Ovary (tissue), 9 donors: Measurements from ENCODE around the gene GREB1L. TPM values are rescaled to one million over a fixed set of nuclear protein-coding genes. Genes with fewer than 3 reads are reported as not detected.

Source experiments
- DNase-seq, 5 donors: peaks; one replicate each; pipeline ENCODE4 v3.0.0-alpha.2; 2019 to 2020
- H3K27ac ChIP-seq, 2 donors: fragments of 200-600 bp; one replicate each; pipeline versions ENCODE4 v1.5.1 to v1.8.0; 2019 to 2022
- H3K27me3 ChIP-seq: fragments of 200-600 bp; one replicate; pipeline ENCODE4 v1.8.0; 2022
- H3K36me3 ChIP-seq: fragments of 200-600 bp; sonication (generic); one replicate; pipeline ENCODE4 v1.5.1; 2019
- H3K4me1 ChIP-seq: one replicate; pipeline ENCODE4 v1.8.1; 2013; ENCODE audit warnings: mild to moderate bottlenecking, moderate library complexity; ENCODE audit not compliant: insufficient read depth
- H3K4me3 ChIP-seq: fragments of 200-600 bp; sonication (generic); one replicate; pipeline ENCODE4 v1.5.1; 2017
- H3K9me3 ChIP-seq, 2 donors: fragments of 200-600 bp in 1 of 2; sonication (generic) in 1 of 2; one replicate each; pipeline versions ENCODE4 v1.5.1 to v1.8.1; 2013 to 2019; ENCODE audit warnings: mild to moderate bottlenecking in 1 of 2, moderate library complexity in 1 of 2
- EP300 ChIP-seq: sonication (generic); formaldehyde crosslinking; IDR thresholded peaks from one replicate; pipeline ENCODE4 v1.6.1; 2017; ENCODE audit warnings: antibody characterized with exemption
- POLR2A ChIP-seq: fragments of 450-650 bp; IDR thresholded peaks from one replicate; pipeline ENCODE4 v1.6.1; 2017; ENCODE audit warnings: antibody characterized with exemption, mild to moderate bottlenecking, moderate library complexity
- WGBS, 3 donors: extraction: QIAGEN DNeasy Blood & Tissue Kit in 1 of 3; methylation state at CpG; one replicate each; pipeline versions ENCODE4 v1.1.5 to v1.1.7; 2013 to 2017; 5-methylcytosine and 5-hydroxymethylcytosine counted together
- intact Hi-C, 4 donors: fragments of 100-400 bp; cut with DNase I; formaldehyde crosslinking; loops; one replicate each; pipeline versions ENCODE4 v1.11.0 to v1.15.1; 2022 to 2023
- polyA plus RNA-seq, 2 donors: library from polyadenylated mRNA; stranded (reverse); fragments of 200-250 nt in 1 of 2; fragments of 350-450 nt in 1 of 2; fragmentation: Illumina TruSeq in 1 of 2; extraction: RNeasy Lipid Tissue Mini Kit (QIAGEN cat#74804) in 1 of 2; gene quantifications; one replicate each; pipeline ENCODE4 v1.2.3, GENCODE V29; 2013 to 2014
- total RNA-seq, 7 donors: library from RNA; depleted of rRNA in 2 of 7; stranded (reverse); fragments of >200 nt in 2 of 7; fragmentation: NEBNext Ultra II Directional in 3 of 7; extraction: Animal tissue kit (Norgen Biotek cat#: 25700) in 3 of 7; gene quantifications; one replicate each; pipeline versions ENCODE4 v1.1.0 to v1.2.4, GENCODE V29; 2016 to 2023
- TF ChIP-seq, protein P1 (sequence below), 3 donors: fragments of 450-650 bp in 2 of 3; fragments of 200-600 bp in 1 of 3; IDR thresholded peaks; one replicate each; pipeline versions ENCODE4 v1.5.1 to v1.8.0; 2016 to 2022; ENCODE audit warnings: antibody characterized with exemption in 3 of 3, mild to moderate bottlenecking in 1 of 3
- donor health status: DM: no; HTN: no; CAD: no; lungs with moderate emphysema.
- donor health status: DM: no; HTN: no; CAD: no.
- donor health status: Bipolar disorder and iron deficiency.
- donor health status: DM: yes; HTN: yes; CAD: no.
- donor health status: DM: no; HTN: no; CAD: no.
- donor health status: DM: yes; HTN: yes; CAD: no.

GREB1L gene
- total and polyA plus RNA-seq, 9 donors: 2.4 to 22.8 (median 10.4) TPM

DNA sequence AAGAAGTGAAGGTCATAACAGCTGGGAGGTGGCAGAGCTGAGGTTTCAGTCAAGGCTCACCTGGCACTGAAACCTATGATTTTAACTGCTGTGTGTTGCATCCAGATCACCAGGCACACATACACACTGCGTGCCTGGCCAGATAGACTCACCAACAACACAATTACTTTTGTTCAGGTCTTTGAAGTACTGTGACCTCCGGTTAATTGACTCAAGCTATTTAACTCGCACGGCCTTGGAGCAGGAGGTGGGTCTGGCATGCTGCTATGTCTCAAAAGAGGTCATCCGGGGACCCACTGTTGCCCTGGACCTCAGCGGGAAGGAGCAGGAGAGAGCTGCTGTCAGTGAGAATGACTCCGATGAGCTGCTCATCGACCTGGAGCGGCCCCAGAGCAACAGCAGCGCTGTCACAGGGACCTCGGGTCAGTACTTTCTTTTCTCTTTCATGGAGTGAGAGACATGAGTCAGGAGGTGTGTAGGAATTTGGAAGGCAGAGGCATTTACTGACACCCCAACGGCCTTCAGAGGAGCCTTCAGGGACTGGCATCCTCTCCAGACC is 254.3 kb downstream of the GREB1L start:
- TF ChIP-seq, protein P1, sequence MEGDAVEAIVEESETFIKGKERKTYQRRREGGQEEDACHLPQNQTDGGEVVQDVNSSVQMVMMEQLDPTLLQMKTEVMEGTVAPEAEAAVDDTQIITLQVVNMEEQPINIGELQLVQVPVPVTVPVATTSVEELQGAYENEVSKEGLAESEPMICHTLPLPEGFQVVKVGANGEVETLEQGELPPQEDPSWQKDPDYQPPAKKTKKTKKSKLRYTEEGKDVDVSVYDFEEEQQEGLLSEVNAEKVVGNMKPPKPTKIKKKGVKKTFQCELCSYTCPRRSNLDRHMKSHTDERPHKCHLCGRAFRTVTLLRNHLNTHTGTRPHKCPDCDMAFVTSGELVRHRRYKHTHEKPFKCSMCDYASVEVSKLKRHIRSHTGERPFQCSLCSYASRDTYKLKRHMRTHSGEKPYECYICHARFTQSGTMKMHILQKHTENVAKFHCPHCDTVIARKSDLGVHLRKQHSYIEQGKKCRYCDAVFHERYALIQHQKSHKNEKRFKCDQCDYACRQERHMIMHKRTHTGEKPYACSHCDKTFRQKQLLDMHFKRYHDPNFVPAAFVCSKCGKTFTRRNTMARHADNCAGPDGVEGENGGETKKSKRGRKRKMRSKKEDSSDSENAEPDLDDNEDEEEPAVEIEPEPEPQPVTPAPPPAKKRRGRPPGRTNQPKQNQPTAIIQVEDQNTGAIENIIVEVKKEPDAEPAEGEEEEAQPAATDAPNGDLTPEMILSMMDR (IDR thresholded peaks at IDR 0.05): no peak
- TF ChIP-seq EP300 (no peak), POLR2A (no peak)
- intact Hi-C loops: no loop called here
- H3K36me3 ChIP-seq: no peaks in the 10 kb centered on the region
- H3K27me3 ChIP-seq: no peaks in the 10 kb centered on the region
- DNase-seq: no peak
- H3K4me3 ChIP-seq: no peak overlapping the region
- no peaks in the 10 kb centered on the region for H3K9me3 ChIP-seq
- no peak overlapping the region for H3K27ac ChIP-seq
- 73 to 81% (median 81%) methylated on average over 12 of the region's 12 CpGs for WGBS, 3 donors
- H3K4me1 ChIP-seq: no peaks in the 10 kb centered on the region

DNA sequence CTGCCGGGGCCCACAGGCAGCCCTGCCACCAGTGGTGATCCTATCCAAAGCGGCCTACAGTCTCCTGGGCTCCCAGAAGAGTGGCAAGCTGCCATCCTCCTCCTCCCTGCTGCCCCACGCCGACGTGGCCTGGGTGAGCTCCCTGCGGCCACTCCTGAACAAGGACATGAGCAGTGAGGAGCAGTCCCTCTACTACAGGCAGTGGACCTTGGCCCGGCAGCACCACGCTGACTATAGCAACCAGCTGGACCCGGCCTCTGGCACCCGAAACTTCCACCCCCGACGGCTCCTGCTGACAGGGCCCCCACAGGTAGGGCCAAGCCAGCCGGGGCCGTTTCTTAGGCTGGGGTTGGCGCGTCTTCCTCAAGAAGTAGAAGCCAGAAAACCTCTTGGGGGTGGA is 258.0 kb downstream of the GREB1L start:
- Histone ChIP-seq H3K27me3 (no peaks in the 10 kb centered on the region), H3K4me1 (no peaks in the 10 kb centered on the region), H3K4me3 (no peak overlapping the region), H3K36me3 (no peaks in the 10 kb centered on the region), H3K27ac (no peak overlapping the region), H3K9me3 (no peaks in the 10 kb centered on the region)
- 90 to 92% (median 91%) methylated on average over 15 to 16 of the region's 16 CpGs for WGBS, 3 donors
- TF ChIP-seq, protein P1 (IDR thresholded peaks at IDR 0.05): no peak
- TF ChIP-seq EP300 (no peak), POLR2A (no peak)
- DNase-seq: no peak
- intact Hi-C loops: no loop called here

DNA sequence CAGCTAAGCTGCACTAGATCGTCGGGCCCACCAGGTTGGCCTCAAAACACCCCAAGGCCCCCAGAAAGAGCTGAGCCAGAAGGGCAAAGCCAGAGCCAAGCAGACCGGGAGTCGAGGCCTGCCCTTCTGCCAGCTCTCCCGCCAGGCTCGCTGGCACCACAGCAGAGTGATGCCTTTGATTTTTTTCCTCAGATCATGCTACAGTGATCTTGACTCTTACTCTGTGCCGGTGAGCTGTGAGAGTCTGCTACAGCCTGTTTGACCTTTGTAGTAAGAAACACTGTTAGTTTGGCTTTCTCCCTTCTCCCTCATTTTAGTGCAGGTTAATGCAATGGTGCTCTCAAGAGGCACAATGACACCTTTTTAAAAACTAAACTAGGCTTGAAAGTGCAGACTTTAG is 260.6 kb downstream of the GREB1L start:
- no peak for DNase-seq
- Histone ChIP-seq H3K27ac (no peak overlapping the region), H3K9me3 (no peaks in the 10 kb centered on the region), H3K27me3 (no peaks in the 10 kb centered on the region), H3K36me3 (no peaks in the 10 kb centered on the region), H3K4me3 (no peak overlapping the region), H3K4me1 (no peaks in the 10 kb centered on the region)
- intact Hi-C loops: no loop called here
- TF ChIP-seq, protein P1 (IDR thresholded peaks at IDR 0.05): no peak
- TF ChIP-seq POLR2A (no peak), EP300 (no peak)
- WGBS, 3 donors: 85 to 92% (median 87%) methylated on average over 7 of the region's 7 CpGs

DNA sequence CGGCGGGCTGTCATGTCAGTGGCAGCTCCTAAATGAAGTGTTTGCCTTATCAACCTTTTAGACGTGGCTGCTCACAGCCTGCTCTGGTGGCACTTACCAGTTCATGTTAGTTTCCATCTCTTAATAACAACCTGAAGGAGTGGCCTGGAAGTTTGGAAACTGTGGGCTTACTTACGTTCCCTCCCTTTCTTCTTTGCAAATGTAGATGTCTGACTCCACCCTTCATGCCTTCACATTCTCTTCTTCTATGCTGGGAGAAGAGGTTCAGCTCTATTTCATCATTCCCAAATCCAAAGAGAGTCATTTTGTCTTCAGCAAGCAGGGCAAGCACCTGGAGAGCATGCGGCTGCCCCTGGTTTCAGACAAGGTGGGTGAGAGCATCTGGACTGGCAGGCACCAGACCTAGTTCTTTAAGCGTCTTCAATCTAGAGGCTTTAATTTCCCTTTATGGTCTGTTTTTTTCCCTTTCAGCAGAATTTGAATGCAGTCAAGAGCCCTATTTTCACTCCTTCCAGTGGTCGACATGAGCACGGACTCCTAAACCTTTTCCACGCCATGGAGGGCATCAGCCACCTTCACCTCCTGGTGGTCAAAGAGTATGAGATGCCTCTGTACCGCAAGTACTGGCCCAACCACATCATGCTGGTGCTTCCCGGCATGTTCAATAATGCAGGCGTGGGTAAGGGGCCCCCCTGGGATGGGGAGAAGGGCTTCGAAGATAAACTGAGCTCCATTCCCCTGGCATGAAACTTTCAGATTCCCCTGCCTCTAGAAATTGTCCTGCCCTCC is 266.1 kb downstream of the GREB1L start:
- TF ChIP-seq EP300 (no peak), POLR2A (no peak)
- TF ChIP-seq, protein P1 (IDR thresholded peaks at IDR 0.05): no peak
- no peaks in the 10 kb centered on the region for H3K36me3 ChIP-seq
- no peaks in the 10 kb centered on the region for H3K9me3 ChIP-seq
- H3K27me3 ChIP-seq: no peaks in the 10 kb centered on the region
- 87 to 91% (median 89%) methylated on average over 13 of the region's 13 CpGs for WGBS, 3 donors
- no peak for DNase-seq
- intact Hi-C loops: no loop called here
- H3K4me3 ChIP-seq: no peak overlapping the region
- no peaks in the 10 kb centered on the region for H3K4me1 ChIP-seq
- H3K27ac ChIP-seq: no peak overlapping the region
